ENCODE data around the gene CCM2. TPM values are rescaled to one million over a fixed set of nuclear protein-coding genes. Genes with fewer than 3 reads are reported as not detected.
A peak's percentile ranks its signal among the peaks of the same experiment; 100 is the strongest.

Gene CCM2
- total RNA-seq, 2 donors from 2014 or later = 30.0 to 83.6 TPM

DNA sequence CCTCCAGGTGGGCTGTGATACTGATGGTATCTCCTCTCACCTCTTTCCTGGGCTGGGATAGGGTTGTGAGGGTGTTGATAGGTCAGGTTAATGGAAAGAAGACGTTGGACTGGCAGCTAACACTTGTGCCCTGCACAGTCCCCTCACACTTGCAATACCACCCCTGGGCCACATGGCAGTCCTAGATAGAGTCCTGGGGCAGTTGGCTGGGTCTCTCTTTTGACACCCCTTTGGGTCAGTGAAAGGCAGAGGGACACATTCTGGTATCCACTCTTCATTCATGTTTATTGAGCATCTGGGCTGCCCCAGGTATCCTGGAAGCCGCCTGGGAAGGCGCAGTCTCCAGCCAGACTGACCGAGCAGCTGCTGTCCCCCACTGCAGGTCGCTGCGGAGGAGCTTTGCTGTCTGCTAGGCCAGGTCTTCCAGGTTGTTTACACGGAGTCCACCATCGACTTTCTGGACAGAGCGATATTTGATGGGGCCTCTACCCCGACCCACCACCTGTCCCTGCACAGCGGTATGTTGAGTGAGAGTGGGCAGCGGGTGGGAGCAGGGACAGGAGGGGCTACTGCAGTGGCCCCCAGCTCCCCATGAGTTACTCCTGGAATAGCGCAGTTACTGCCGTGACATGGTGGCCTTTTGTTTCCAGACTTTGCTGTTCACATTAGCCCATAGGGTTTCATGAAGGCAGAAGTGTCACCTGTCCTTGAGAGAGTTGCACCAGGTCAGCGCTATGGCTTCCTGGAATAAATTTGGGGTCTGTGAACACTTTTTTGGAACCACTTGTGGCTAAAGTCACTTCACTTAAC is 69.6 kb downstream of the CCM2 start:
- H3K27me3 ChIP-seq (replicated peaks; ENCODE audit: insufficient read depth) = no peaks in the 10 kb centered on the region
- WGBS = 89% methylated on average over 15 of the region's 15 CpGs
- no peak for DNase-seq (ENCODE audit: low spot score)

DNA sequence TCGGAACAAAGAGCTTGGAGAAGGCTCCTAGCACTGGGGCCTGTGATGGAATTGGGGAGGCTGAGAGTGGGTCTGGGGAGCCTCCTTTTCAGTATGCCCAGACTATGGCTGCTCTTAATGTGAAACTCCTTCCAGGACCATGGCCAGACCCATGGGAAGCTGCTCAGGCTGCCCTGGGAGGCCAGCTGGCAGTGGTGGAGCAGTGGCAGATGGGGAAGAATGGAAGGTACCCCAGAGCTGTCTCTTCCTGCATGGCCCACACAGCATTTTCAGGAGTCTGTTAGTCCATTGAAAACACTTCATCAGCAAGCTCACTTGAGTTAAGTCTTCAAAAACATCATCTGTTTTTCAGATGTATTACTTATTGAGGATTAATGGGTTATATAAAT is 70.2 kb downstream of the CCM2 start:
- no peaks in the 10 kb centered on the region for H3K27me3 ChIP-seq (replicated peaks; ENCODE audit: insufficient read depth)
- 100% methylated on average over 1 of the region's 1 CpG for WGBS
- peaks cover 0 to 3% of the 10 kb centered on the region in 2 donors for H3K36me3 ChIP-seq
- no peak overlapping the region for H3K27ac ChIP-seq
- no peaks in the 10 kb centered on the region for H3K9me3 ChIP-seq
- no peaks in the 10 kb centered on the region for H3K4me1 ChIP-seq (replicated peaks)
- TF ChIP-seq POLR2A (IDR thresholded peaks at IDR 0.05) (no peak), POLR2AphosphoS5 (IDR thresholded peaks at IDR 0.05) (no peak)
- TF ChIP-seq, protein P1, sequence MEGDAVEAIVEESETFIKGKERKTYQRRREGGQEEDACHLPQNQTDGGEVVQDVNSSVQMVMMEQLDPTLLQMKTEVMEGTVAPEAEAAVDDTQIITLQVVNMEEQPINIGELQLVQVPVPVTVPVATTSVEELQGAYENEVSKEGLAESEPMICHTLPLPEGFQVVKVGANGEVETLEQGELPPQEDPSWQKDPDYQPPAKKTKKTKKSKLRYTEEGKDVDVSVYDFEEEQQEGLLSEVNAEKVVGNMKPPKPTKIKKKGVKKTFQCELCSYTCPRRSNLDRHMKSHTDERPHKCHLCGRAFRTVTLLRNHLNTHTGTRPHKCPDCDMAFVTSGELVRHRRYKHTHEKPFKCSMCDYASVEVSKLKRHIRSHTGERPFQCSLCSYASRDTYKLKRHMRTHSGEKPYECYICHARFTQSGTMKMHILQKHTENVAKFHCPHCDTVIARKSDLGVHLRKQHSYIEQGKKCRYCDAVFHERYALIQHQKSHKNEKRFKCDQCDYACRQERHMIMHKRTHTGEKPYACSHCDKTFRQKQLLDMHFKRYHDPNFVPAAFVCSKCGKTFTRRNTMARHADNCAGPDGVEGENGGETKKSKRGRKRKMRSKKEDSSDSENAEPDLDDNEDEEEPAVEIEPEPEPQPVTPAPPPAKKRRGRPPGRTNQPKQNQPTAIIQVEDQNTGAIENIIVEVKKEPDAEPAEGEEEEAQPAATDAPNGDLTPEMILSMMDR (IDR thresholded peaks at IDR 0.05) = no peak
- no peak overlapping the region for H3K4me3 ChIP-seq
- no peak for DNase-seq (ENCODE audit: low spot score)
- intact Hi-C loops (cut with DNase I) = no loop called here

More for the DNA sequence above, 69.6 kb downstream of the CCM2 start:
- Histone ChIP-seq H3K27ac (no peak overlapping the region), H3K9me3 (no peaks in the 10 kb centered on the region), H3K4me1 (replicated peaks) (no peaks in the 10 kb centered on the region), H3K4me3 (no peak overlapping the region), H3K36me3 (peaks cover 0 to 3% of the 10 kb centered on the region in 2 donors)
- intact Hi-C loops (cut with DNase I) = no loop called here
- TF ChIP-seq POLR2AphosphoS5 (IDR thresholded peaks at IDR 0.05) = no peak
- TF ChIP-seq, protein P1 (IDR thresholded peaks at IDR 0.05) = peak in 1 of 4 experiments; percentile 6
- no peak for TF ChIP-seq POLR2A (IDR thresholded peaks at IDR 0.05)

DNA sequence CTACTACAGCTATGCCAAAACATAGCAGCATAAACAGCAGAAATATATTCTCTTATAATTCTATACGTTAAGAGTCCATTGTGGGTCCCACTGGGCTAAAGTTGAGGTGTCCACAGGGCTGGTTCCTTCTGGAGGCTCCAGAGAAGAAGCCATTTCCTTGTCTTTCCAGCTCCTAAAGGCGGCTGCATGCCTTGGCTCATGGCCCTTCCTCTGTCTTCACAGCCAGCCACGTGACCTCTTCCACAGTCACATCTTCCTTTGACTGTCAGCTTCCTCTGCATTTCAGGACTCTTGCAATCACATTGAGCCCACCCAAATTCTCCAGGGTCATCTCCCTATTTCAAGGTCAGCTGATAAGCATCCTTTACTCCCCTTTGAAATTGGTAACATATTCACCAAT is 71.5 kb downstream of the CCM2 start:
- Histone ChIP-seq H3K36me3 (peaks cover 0 to 3% of the 10 kb centered on the region in 2 donors), H3K27ac (no peak overlapping the region), H3K4me3 (no peak overlapping the region), H3K9me3 (no peaks in the 10 kb centered on the region), H3K27me3 (replicated peaks; ENCODE audit: insufficient read depth) (no peaks in the 10 kb centered on the region), H3K4me1 (replicated peaks) (no peaks in the 10 kb centered on the region)
- WGBS = 85% methylated on average over 3 of the region's 3 CpGs
- TF ChIP-seq POLR2AphosphoS5 (IDR thresholded peaks at IDR 0.05) (no peak), POLR2A (IDR thresholded peaks at IDR 0.05) (no peak)
- TF ChIP-seq, protein P1 (IDR thresholded peaks at IDR 0.05) = no peak
- DNase-seq (ENCODE audit: low spot score) = no peak
- intact Hi-C loops (cut with DNase I) = no loop called here

DNA sequence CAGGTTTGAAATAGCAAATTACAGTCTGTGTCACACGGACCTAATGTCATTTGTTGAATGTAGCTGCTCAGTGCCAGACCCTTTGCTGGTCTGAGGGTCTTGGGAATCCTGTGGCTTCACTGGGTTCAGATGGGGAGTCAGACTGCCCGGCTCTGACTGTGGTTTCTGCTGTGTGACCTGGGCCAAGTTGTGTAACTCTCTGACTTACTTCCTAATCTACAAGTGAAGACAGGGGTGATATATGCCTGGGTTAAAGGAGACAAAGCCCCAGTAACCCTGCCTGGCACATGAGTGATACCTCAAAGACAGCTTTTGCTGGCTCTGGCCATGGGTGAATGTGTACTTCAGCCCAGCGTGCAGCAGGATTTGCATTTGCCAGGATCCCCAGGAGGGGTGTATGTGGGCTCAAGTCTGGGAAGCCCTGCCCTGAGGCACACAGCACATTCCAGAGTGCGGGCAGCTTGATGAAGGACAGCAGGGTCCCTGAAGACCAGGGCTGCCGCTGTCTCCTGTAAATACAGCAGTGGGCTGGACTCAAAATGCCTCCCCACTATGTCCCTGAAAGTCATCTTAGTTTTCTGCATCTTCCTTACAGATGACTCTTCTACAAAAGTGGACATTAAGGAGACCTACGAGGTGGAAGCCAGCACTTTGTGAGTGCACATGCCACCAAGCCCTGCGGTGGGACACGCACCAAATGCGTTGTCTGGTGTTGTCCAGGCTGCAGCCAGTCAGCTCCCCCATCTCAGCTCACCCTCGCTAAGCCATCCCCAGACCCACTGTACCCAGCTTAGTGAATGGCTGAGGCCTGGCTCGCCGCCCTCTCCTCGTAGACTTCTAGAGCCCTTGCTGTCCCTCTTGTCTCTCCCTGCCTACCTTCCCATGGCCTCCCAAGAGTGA is 72.4 kb downstream of the CCM2 start:
- H3K9me3 ChIP-seq = no peaks in the 10 kb centered on the region
- intact Hi-C loops (cut with DNase I) = no loop called here
- TF ChIP-seq, protein P1 (IDR thresholded peaks at IDR 0.05) = no peak
- TF ChIP-seq POLR2AphosphoS5 (IDR thresholded peaks at IDR 0.05) = no peak
- no peak for TF ChIP-seq POLR2A (IDR thresholded peaks at IDR 0.05)
- H3K27me3 ChIP-seq (replicated peaks; ENCODE audit: insufficient read depth) = no peaks in the 10 kb centered on the region
- no peak overlapping the region for H3K27ac ChIP-seq
- peaks cover 0 to 3% of the 10 kb centered on the region in 2 donors for H3K36me3 ChIP-seq
- H3K4me3 ChIP-seq = no peak overlapping the region
- WGBS = 90% methylated on average over 13 of the region's 13 CpGs
- no peak for DNase-seq (ENCODE audit: low spot score)
- no peaks in the 10 kb centered on the region for H3K4me1 ChIP-seq (replicated peaks)

Data from prostate gland (tissue), 2 donors.